Measurements from ENCODE around the gene ZNF729.
"Not testable (repeated sequence)": the region's sequence is repeated elsewhere in the genome, so short reads cannot be mapped to it uniquely, and the experiment has no call there.

The ZNF729 gene

GRCh38 chr19:22286151-22286810, at the start of gene ZNF729:
Gene ZNF729, plus strand, starts transcription at chr19:22286441. Its CDS starts 85 bp downstream, at chr19:22286526.
- no peak for DNase-seq (ENCODE audit: low read depth in 3 of 3)

DNA sequence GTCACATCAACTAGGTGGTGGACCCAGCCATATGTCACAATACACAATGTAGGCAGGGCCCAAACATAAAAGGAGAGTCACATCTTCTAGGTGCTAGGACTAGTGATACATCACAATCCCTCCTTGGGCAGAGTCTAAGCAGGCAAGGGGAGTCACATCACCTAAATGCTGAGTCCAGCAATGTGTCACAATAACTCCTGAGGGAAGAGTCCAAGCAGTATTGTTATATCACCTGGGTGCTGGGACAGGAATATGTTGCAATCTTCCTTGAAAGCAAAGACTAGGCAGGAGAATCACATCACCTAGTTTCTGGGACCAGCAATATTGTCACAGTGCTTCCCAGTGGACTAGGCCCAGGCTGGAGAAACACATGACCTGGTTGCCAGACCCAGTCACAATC, 29.4 kb upstream of the ZNF729 start:
- DNase-seq (ENCODE audit: low read depth in 3 of 3), result no peak

- DNase-seq (ENCODE audit: low read depth in 3 of 3), result no peak
Observed at GRCh38 chr19:22257381-22257780, 28.9 kb upstream of the ZNF729 start.

DNA sequence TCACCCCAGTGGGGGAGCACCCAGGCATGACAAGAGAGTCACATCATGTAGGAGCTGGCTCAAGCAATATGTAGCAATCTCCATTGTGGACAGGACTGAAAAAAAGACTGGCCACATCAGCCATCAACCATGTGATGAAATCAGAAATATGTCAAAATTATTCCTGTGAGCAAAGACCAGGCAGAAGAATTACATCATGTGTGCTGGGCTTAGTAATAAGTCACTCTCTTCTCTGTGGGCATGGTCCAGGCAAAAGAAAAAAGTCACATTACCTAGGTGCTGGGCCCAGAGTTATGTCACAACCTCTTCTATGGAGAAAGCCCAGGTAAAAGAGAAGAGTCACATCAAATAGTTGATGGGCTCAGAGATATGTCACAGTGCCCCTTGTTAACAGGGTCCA, 28.3 kb upstream of the ZNF729 start:
- no peak for DNase-seq (ENCODE audit: low read depth in 3 of 3)

DNA sequence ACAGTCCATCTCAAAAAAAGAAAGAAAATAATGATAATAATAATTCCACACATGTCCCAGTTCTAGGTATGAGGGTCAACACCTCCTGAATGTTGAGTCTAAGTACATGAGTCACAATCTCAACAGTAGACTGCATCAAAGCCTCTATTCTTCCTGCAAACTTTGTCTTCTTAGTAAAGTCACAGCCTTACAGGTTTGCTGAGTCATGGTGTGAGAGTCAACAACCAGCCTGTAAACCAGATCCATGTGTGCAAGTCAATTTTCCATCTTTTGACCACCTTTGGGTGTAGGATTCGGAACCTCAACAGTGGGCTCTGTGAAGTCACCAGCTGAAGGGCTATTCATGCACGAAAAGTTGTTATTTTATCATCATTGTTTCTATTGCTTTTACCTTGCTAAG, 25.7 kb upstream of the ZNF729 start:
- no peak for DNase-seq (ENCODE audit: low read depth in 3 of 3)

GRCh38 chr19:22261596-22261995, 24.6 kb upstream of the ZNF729 start:
- no peak for DNase-seq (ENCODE audit: low read depth in 3 of 3)

- no peak for DNase-seq (ENCODE audit: low read depth in 3 of 3)
Observed at GRCh38 chr19:22263121-22263520, 23.1 kb upstream of the ZNF729 start.

DNA sequence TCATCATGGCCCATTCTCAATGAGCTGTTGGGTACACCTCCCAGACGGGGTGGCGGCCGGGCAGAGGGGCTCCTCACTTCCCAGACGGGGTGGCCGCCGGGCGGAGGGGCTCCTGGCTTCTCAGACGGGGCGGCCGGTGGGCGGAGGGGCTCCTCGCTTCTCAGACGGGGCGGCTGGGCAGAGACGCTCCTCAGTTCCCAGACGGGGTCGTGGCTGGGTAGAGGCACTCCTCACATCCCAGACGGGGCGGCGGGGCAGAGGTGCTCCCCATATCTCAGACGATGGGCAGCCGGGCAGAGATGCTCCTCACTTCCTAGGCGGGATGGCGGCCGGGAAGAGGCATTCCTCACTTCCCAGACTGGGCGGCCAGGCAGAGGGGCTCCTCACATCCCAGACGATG, 35.3 kb downstream of the ZNF729 start:
- DNase-seq (ENCODE audit: low read depth in 3 of 3), result not testable (repeated sequence)

- DNase-seq (ENCODE audit: low read depth in 3 of 3), result no peak
Observed at GRCh38 chr19:22326219-22326618, 40.0 kb downstream of the ZNF729 start.

DNA sequence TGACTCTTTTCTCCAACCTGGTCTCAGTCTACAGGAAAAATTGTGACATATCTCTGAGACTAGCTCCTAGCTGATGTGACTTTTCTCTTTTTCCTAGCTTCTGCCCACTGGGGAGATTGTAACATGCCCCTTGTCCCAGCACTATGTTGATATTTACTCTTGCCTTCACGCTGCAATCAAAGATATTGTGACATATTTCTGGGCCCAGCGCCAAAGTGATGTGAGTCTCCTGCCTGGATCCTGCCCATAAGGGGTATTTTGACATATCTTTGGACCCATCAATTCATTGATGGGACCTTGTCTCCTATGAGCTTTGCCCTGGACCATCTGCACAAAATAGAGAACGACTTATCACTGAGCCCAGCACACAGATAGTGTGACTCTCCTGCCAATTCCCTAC, 41.1 kb downstream of the ZNF729 start:
- DNase-seq (ENCODE audit: low read depth in 3 of 3), result no peak

DNA sequence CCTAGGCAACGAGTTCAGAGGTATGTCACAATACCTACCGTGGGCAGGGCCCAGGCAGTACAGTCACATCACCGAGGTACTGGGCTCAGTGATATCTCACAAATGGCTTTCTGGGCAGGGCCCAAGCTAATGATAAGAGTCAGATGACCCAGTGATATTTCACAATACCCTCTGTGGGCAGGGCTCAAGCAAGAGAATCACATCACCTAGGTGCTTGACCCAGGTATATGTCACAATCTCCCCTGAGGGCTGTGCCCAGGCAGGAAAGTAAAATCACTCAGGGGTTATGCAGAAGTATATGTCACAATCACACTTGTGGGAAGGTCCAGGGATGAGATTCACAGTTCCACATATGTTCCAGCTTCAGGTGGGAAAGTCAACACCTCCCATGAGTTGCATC, 45.3 kb downstream of the ZNF729 start:
- no peak for DNase-seq (ENCODE audit: low read depth in 3 of 3)

- DNase-seq (ENCODE audit: low read depth in 3 of 3), result no peak
Observed at GRCh38 chr19:22332924-22333323, 46.7 kb downstream of the ZNF729 start.

- no peak for DNase-seq (ENCODE audit: low read depth in 3 of 3)
Observed at GRCh38 chr19:22335716-22336115, 49.5 kb downstream of the ZNF729 start.

- no peak for DNase-seq (ENCODE audit: low read depth in 3 of 3)
Observed at GRCh38 chr19:22354665-22355064, 68.4 kb downstream of the ZNF729 start.

All from stimulated activated CD4-positive, alpha-beta T cell treated with anti-CD3 and anti-CD28 coated beads, TNF-alpha, amount 100 ng/mL, for 24 hours (primary cell).